Neutrophil (primary cell): ENCODE results near the gene VCAN.

Source experiments
- H3K27ac ChIP-seq: fragments of 200-600 bp; sonication (generic); 2 replicates; pipeline ENCODE4 v1.5.1; 2016; ENCODE audit warnings: mild to moderate bottlenecking, moderate library complexity
- H3K27me3 ChIP-seq: fragments of 200-600 bp; sonication (generic); 2 replicates; pipeline ENCODE4 v1.6.0; 2016; ENCODE audit warnings: mild to moderate bottlenecking
- H3K36me3 ChIP-seq: fragments of 200-600 bp; sonication (generic); 2 replicates; pipeline ENCODE4 v1.5.1; 2017
- H3K4me1 ChIP-seq, 2 experiments: fragments of 200-600 bp in 1 of 2; sonication (generic) in 1 of 2; 1 replicate in 1 of 2; 2 replicates in 1 of 2; pipeline versions ENCODE4 v1.5.1 to v1.6.1; 2013 to 2016; ENCODE audit warnings: low read depth in 1 of 2, low read length in 1 of 2, mild to moderate bottlenecking in 1 of 2, moderate library complexity in 1 of 2; ENCODE audit not compliant: control insufficient read depth in 1 of 2, insufficient read depth in 1 of 2
- H3K4me3 ChIP-seq, 2 experiments: fragments of 200-600 bp in 1 of 2; sonication (generic) in 1 of 2; 1 replicate in 1 of 2; 2 replicates in 1 of 2; pipeline ENCODE4 v1.5.1; 2013 to 2016; ENCODE audit warnings: low read depth in 1 of 2, low read length in 1 of 2, mild to moderate bottlenecking in 1 of 2, moderate library complexity in 1 of 2
- H3K9me3 ChIP-seq: fragments of 200-600 bp; sonication (generic); 2 replicates; pipeline ENCODE4 v1.5.1; 2016
- TF ChIP-seq, protein P1 (sequence below): fragments of 200-600 bp; sonication (generic); IDR thresholded peaks from 2 replicates; pipeline ENCODE4 v1.5.1; 2016; ENCODE audit warnings: antibody characterized with exemption

VCAN gene

GRCh38 chr5:83467371-83468035 lies 4.0 kb upstream of the VCAN start:
- TF ChIP-seq, protein P1, sequence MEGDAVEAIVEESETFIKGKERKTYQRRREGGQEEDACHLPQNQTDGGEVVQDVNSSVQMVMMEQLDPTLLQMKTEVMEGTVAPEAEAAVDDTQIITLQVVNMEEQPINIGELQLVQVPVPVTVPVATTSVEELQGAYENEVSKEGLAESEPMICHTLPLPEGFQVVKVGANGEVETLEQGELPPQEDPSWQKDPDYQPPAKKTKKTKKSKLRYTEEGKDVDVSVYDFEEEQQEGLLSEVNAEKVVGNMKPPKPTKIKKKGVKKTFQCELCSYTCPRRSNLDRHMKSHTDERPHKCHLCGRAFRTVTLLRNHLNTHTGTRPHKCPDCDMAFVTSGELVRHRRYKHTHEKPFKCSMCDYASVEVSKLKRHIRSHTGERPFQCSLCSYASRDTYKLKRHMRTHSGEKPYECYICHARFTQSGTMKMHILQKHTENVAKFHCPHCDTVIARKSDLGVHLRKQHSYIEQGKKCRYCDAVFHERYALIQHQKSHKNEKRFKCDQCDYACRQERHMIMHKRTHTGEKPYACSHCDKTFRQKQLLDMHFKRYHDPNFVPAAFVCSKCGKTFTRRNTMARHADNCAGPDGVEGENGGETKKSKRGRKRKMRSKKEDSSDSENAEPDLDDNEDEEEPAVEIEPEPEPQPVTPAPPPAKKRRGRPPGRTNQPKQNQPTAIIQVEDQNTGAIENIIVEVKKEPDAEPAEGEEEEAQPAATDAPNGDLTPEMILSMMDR, result no peak
- Histone ChIP-seq H3K4me3 (no peak overlapping the region), H3K27me3 (peaks cover 83% of the 10 kb centered on the region), H3K27ac (no peak overlapping the region), H3K4me1 (no peaks in the 10 kb centered on the region), H3K9me3 (no peaks in the 10 kb centered on the region), H3K36me3 (no peaks in the 10 kb centered on the region)

DNA sequence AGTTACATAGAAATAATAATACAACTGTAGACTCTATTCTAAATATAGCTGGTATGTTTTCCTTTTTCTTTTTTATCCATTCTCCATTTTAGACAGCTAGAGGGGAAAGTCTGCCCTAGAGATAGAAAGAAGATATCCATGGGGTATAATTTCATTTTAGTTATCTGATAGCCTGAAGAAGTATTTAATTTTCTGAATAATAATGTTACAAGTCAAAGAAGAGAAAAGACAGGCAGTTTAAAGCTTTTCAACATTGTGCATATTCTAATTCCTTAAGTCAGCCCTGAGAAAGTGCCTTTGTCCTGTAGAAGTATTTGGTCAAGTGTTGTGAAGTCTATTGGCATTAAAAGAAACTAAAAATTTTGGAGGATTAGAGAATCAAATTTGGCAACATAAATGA lies 2.5 kb upstream of the VCAN start:
- peaks cover 10 to 12% of the 10 kb centered on the region in 2 experiments for H3K4me1 ChIP-seq
- H3K9me3 ChIP-seq, result no peaks in the 10 kb centered on the region
- no peak overlapping the region for H3K4me3 ChIP-seq
- H3K27ac ChIP-seq, result no peak overlapping the region
- TF ChIP-seq, protein P1, result no peak
- no peaks in the 10 kb centered on the region for H3K36me3 ChIP-seq
- peaks cover 97% of the 10 kb centered on the region for H3K27me3 ChIP-seq

DNA sequence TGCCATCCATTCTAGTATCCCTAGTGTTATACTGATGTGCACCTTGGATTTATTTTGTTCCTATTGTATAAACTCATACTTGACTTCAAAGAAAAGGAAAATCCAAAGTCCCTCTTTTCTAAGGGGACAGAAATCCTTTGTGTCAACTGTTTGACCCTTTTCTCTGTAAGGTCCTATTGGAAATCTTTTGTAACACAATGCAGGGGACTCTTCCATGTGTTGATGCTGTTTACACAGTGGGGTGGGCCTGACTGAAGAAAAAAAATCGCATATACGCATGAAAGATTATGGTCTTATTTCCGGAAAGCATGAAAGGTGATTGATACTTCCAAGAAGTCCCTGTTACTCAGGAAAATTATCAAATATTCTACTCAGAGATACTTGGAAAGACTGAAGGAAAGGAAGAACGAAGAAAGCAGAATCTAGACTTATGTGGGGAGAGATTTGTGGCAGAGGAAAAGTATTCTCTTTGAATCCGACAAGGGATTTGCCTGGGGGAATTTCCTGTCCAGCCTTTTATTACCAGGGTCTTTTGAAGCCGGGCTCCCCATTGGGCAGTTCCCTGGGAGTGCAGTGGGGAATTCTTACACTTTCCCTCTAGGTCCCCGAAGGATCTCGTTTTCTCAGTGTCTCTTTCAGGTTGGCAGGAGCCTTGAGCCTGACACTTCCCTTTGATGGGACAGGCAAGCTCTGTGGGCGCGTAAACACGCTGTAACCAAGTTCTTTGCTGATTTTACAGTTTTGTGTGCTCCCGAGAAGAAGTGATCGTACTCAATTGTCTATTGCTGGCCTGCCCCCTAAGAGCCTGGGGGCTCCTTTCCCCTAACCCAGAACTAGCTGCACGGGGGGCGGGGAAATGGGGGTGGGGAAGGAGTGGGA lies 779 bp upstream of the VCAN start:
- TF ChIP-seq, protein P1, result no peak
- no peak overlapping the region for H3K27ac ChIP-seq
- no peaks in the 10 kb centered on the region for H3K36me3 ChIP-seq
- H3K27me3 ChIP-seq, result peaks cover 100% of the 10 kb centered on the region
- H3K4me1 ChIP-seq, result peaks cover 15 to 18% of the 10 kb centered on the region in 2 experiments
- H3K4me3 ChIP-seq, result no peak overlapping the region
- H3K9me3 ChIP-seq, result no peaks in the 10 kb centered on the region

DNA sequence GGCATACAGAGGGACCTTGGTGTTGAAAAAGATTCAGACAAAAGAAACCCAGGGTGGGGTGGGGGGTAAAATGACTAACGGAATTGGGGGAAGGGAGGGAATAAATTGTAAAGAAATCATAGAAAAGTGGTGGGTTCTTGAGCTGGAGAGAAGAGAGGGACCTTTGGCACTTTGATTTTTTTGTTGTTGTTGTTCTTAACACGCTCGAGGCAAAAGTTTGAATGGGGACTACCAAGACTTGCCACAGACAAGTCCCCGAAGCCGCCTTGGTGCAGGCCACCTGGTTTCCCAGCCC lies 616 bp downstream of the VCAN start:
- no peaks in the 10 kb centered on the region for H3K36me3 ChIP-seq
- H3K27me3 ChIP-seq, result peaks cover 100% of the 10 kb centered on the region
- H3K4me3 ChIP-seq, result no peak overlapping the region
- no peaks in the 10 kb centered on the region for H3K9me3 ChIP-seq
- H3K4me1 ChIP-seq, result peaks cover 15 to 18% of the 10 kb centered on the region in 2 experiments
- TF ChIP-seq, protein P1, result no peak
- H3K27ac ChIP-seq, result no peak overlapping the region

DNA sequence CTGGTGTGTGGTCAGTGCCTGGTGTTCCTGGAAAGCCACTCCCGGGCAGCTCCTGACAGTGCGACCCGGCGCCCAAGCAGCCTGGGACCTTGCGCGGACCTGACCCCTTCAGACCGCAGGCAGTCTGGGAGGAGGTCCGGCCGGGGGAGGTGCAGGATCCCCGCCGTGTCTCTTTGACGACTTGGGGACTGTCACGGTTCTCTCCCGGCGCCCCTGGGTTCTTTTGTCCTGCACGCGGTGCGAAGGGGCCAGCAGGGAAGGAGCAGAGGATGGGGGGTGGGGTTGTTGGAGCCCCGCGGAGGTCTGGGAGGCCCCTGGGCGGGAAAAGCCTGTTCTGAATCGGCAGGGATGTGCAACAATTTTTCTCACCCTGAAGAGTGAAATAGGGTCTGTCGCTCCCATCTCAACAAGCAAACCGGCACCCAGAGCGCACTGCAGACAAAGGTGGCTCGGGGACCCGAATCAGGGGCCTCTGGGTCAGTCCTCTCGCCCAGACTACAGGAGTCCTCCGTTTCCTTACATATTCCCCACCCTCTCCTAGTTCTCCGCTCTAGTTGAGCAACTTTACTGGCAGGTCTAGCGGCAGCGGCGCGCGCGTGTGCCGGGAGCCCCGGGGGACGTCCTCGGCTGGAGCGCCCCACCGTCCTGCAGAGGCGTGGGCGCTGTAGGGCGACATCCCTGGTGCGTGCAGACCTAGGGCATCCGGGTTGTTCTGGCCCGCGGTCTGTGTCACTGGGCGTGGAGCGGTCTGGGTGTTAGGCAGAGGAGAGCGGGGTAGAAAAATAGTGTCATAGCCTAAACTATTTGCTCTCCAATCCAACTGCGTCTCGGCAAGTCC lies 1.2 kb downstream of the VCAN start:
- no peaks in the 10 kb centered on the region for H3K36me3 ChIP-seq
- peaks cover 15 to 18% of the 10 kb centered on the region in 2 experiments for H3K4me1 ChIP-seq
- H3K27ac ChIP-seq, result no peak overlapping the region
- H3K27me3 ChIP-seq, result peaks cover 100% of the 10 kb centered on the region
- no peaks in the 10 kb centered on the region for H3K9me3 ChIP-seq
- H3K4me3 ChIP-seq, result peak overlapping the region in 1 of 2 experiments; percentile 47
- TF ChIP-seq, protein P1, result no peak
